Measurements from ENCODE around the gene CENPN. TPM values are rescaled to one million over a fixed set of nuclear protein-coding genes. Genes with fewer than 3 reads are reported as not detected.

CENPN gene
- total and polyA plus RNA-seq, 10 donors = 2.2 to 12.7 (median 6.2) TPM

- no peak for DNase-seq
- Histone ChIP-seq H3K27ac (peak overlapping the region; percentile 38 to 79 (median 74)), H3K4me1 (peaks cover 0 to 39% (median 17%) of the 10 kb centered on the region in 6 donors), H3K4me3 (peak overlapping the region in 7 of 8 donors; percentile 13 to 64 (median 31)), H3K27me3 (replicated peaks in 1 of 7) (no peaks in the 10 kb centered on the region), H3K36me3 (peaks cover 0 to 22% (median under 1%) of the 10 kb centered on the region in 6 donors), H3K9me3 (no peaks in the 10 kb centered on the region)
- intact Hi-C loops (cut with DNase I; ENCODE audit: low total_unique reads) = no loop called here
- TF ChIP-seq CTCF (IDR thresholded peaks at IDR 0.05 in 8 of 11, conservative IDR thresholded peaks at IDR 0.05 in 3 of 11) = no peak
- no peak for TF ChIP-seq POLR2A (IDR thresholded peaks at IDR 0.05)
- TF ChIP-seq POLR2AphosphoS5 (IDR thresholded peaks at IDR 0.05) = no peak
- WGBS, 5 donors = 2 to 9% (median 5%) methylated on average over 9 of the region's 9 CpGs
Measured at GRCh38 chr16:80997139-80997798, 9.7 kb upstream of the CENPN start.

GRCh38 chr16:80997964-80998620, 8.9 kb upstream of the CENPN start:
- H3K27me3 ChIP-seq (replicated peaks in 1 of 7) = no peaks in the 10 kb centered on the region
- no peak for TF ChIP-seq POLR2A (IDR thresholded peaks at IDR 0.05)
- TF ChIP-seq CTCF (IDR thresholded peaks at IDR 0.05 in 8 of 11, conservative IDR thresholded peaks at IDR 0.05 in 3 of 11) = no peak
- TF ChIP-seq POLR2AphosphoS5 (IDR thresholded peaks at IDR 0.05) = no peak
- peak overlapping the region in 4 of 8 donors; percentile 31 to 64 (median 38) for H3K4me3 ChIP-seq
- H3K36me3 ChIP-seq = peaks cover 0 to 16% (median 0%) of the 10 kb centered on the region in 6 donors
- DNase-seq = no peak
- H3K27ac ChIP-seq = peak overlapping the region in 7 of 8 donors; percentile 61 to 79 (median 77)
- peaks cover 0 to 46% (median 20%) of the 10 kb centered on the region in 6 donors for H3K4me1 ChIP-seq
- intact Hi-C loops (cut with DNase I; ENCODE audit: low total_unique reads) = no loop called here
- 73 to 86% (median 74%) methylated on average over 7 of the region's 7 CpGs for WGBS, 5 donors
- H3K9me3 ChIP-seq = no peaks in the 10 kb centered on the region

GRCh38 chr16:81000873-81001272, 6.1 kb upstream of the CENPN start:
- Histone ChIP-seq H3K36me3 (no peaks in the 10 kb centered on the region), H3K27me3 (replicated peaks in 1 of 7) (no peaks in the 10 kb centered on the region), H3K27ac (no peak overlapping the region), H3K4me1 (peaks cover 14 to 69% (median 44%) of the 10 kb centered on the region in 6 donors), H3K4me3 (no peak overlapping the region), H3K9me3 (no peaks in the 10 kb centered on the region)
- 92 to 98% (median 97%) methylated on average over 3 of the region's 3 CpGs for WGBS, 5 donors
- TF ChIP-seq POLR2AphosphoS5 (IDR thresholded peaks at IDR 0.05) (no peak), CTCF (IDR thresholded peaks at IDR 0.05 in 8 of 11, conservative IDR thresholded peaks at IDR 0.05 in 3 of 11) (no peak), POLR2A (IDR thresholded peaks at IDR 0.05) (no peak)
- intact Hi-C loops (cut with DNase I; ENCODE audit: low total_unique reads) = no loop called here
- DNase-seq = no peak

- H3K27me3 ChIP-seq (replicated peaks in 1 of 7) = no peaks in the 10 kb centered on the region
- DNase-seq = no peak
- 77 to 88% (median 81%) methylated on average over 5 of the region's 5 CpGs for WGBS, 5 donors
- no peaks in the 10 kb centered on the region for H3K9me3 ChIP-seq
- H3K36me3 ChIP-seq = no peaks in the 10 kb centered on the region
- peaks cover 14 to 69% (median 47%) of the 10 kb centered on the region in 6 donors for H3K4me1 ChIP-seq
- no peak overlapping the region for H3K4me3 ChIP-seq
- TF ChIP-seq CTCF (IDR thresholded peaks at IDR 0.05 in 8 of 11, conservative IDR thresholded peaks at IDR 0.05 in 3 of 11) (no peak), POLR2A (IDR thresholded peaks at IDR 0.05) (no peak), POLR2AphosphoS5 (IDR thresholded peaks at IDR 0.05) (no peak)
- H3K27ac ChIP-seq = no peak overlapping the region
- intact Hi-C loops (cut with DNase I; ENCODE audit: low total_unique reads) = no loop called here
Measured at GRCh38 chr16:81001330-81001729, 5.7 kb upstream of the CENPN start.
